Vagina (tissue), 2 donors: ENCODE results near the gene CHPT1. TPM values are rescaled to one million over a fixed set of nuclear protein-coding genes. Genes with fewer than 3 reads are reported as not detected.
A peak's percentile ranks its signal among the peaks of the same experiment; 100 is the strongest.

Experiments
- DNase-seq, 2 donors: peaks; one replicate each; pipeline ENCODE4 v3.0.0-alpha.2; 2017; ENCODE audit errors: extremely low spot score in 2 of 2
- H3K27ac ChIP-seq: fragments of 200-600 bp; sonication (generic); one replicate; pipeline ENCODE4 v1.5.1; 2019
- H3K27me3 ChIP-seq: fragments of 200-600 bp; sonication (generic); one replicate; pipeline ENCODE4 v1.5.1; 2019
- H3K36me3 ChIP-seq, 2 donors: fragments of 200-600 bp; sonication (generic); one replicate each; pipeline ENCODE4 v1.5.1; 2017 to 2019
- H3K4me1 ChIP-seq: fragments of 200-600 bp; sonication (generic); one replicate; pipeline ENCODE4 v1.5.1; 2019
- H3K4me3 ChIP-seq, 2 donors: fragments of 200-600 bp; sonication (generic); 1 replicate in 1 of 2; 2 replicates in 1 of 2; pipeline ENCODE4 v1.5.1; 2016 to 2019
- H3K9me3 ChIP-seq: fragments of 200-600 bp; sonication (generic); one replicate; pipeline ENCODE4 v1.5.1; 2019
- CTCF ChIP-seq, 3 experiments: fragments of 450-650 bp in 2 of 3; fragments of 200-600 bp in 1 of 3; sonication (generic) in 1 of 3; IDR thresholded peaks; one replicate each; pipeline ENCODE4 v1.5.1; 2017 to 2019; ENCODE audit warnings: antibody characterized with exemption in 3 of 3, mild to moderate bottlenecking in 2 of 3, moderate library complexity in 2 of 3
- POLR2A ChIP-seq, 2 donors: fragments of 450-650 bp; IDR thresholded peaks; one replicate each; pipeline ENCODE4 v1.6.1; 2017; ENCODE audit warnings: antibody characterized with exemption in 2 of 2, mild to moderate bottlenecking in 2 of 2, moderate library complexity in 2 of 2
- POLR2AphosphoS5 ChIP-seq, 2 donors: sonication (generic); formaldehyde crosslinking; IDR thresholded peaks; one replicate each; pipeline ENCODE4 v1.9.0; 2017; ENCODE audit warnings: antibody characterized with exemption in 2 of 2, mild to moderate bottlenecking in 2 of 2, low read depth in 1 of 2; ENCODE audit not compliant: insufficient read depth in 1 of 2
- intact Hi-C: fragments of 100-400 bp; cut with DNase I; formaldehyde crosslinking; loops from one replicate; pipeline ENCODE4 v1.15.1; 2023
- total RNA-seq: library from RNA; depleted of rRNA; stranded (reverse); fragments of >200 nt; gene quantifications from one replicate; pipeline ENCODE4 v1.2.3, GENCODE V29; 2016

Gene CHPT1
- total RNA-seq, 1 donor from 2014 or later: 84.7 TPM

GRCh38 chr12:101763246-101763931, 65.9 kb downstream of the CHPT1 start:
- intact Hi-C loops: no loop called here

GRCh38 chr12:101764051-101764792, 66.8 kb downstream of the CHPT1 start:
- Histone ChIP-seq H3K36me3 (peaks cover 0 to 34% of the 10 kb centered on the region in 2 donors), H3K4me3 (no peak overlapping the region), H3K9me3 (no peaks in the 10 kb centered on the region), H3K4me1 (peaks cover 9% of the 10 kb centered on the region), H3K27me3 (no peaks in the 10 kb centered on the region), H3K27ac (no peak overlapping the region)
- intact Hi-C loops: no loop called here
- DNase-seq: no peak
- TF ChIP-seq CTCF (IDR thresholded peaks at IDR 0.05) (no peak), POLR2A (IDR thresholded peaks at IDR 0.05) (no peak), POLR2AphosphoS5 (IDR thresholded peaks at IDR 0.05; ENCODE audit: insufficient read depth in 1 of 2, low read depth in 1 of 2) (peak in 1 of 2 donors; percentile 49)

More at GRCh38 chr12:101763246-101763931, 65.9 kb downstream of the CHPT1 start:
- Histone ChIP-seq H3K27ac (no peak overlapping the region), H3K27me3 (no peaks in the 10 kb centered on the region), H3K4me3 (no peak overlapping the region), H3K9me3 (no peaks in the 10 kb centered on the region), H3K36me3 (peaks cover 0 to 33% of the 10 kb centered on the region in 2 donors), H3K4me1 (peaks cover 9% of the 10 kb centered on the region)
- no peak for DNase-seq
- TF ChIP-seq CTCF (IDR thresholded peaks at IDR 0.05) (no peak), POLR2AphosphoS5 (IDR thresholded peaks at IDR 0.05; ENCODE audit: insufficient read depth in 1 of 2, low read depth in 1 of 2) (no peak), POLR2A (IDR thresholded peaks at IDR 0.05) (no peak)

- H3K27ac ChIP-seq: no peak overlapping the region
These were observed 70.1 kb downstream of the CHPT1 start for GRCh38 chr12:101767537-101767936.

GRCh38 chr12:101768781-101769180, 71.3 kb downstream of the CHPT1 start:
- DNase-seq: no peak
- H3K36me3 ChIP-seq: peaks cover 0 to 41% of the 10 kb centered on the region in 2 donors
- TF ChIP-seq POLR2A (IDR thresholded peaks at IDR 0.05): no peak
- TF ChIP-seq POLR2AphosphoS5 (IDR thresholded peaks at IDR 0.05; ENCODE audit: insufficient read depth in 1 of 2, low read depth in 1 of 2): no peak
- TF ChIP-seq CTCF (IDR thresholded peaks at IDR 0.05): no peak
- no peak overlapping the region for H3K27ac ChIP-seq
- H3K27me3 ChIP-seq: no peaks in the 10 kb centered on the region
- intact Hi-C loops: no loop called here
- no peak overlapping the region for H3K4me3 ChIP-seq
- H3K4me1 ChIP-seq: peaks cover 9% of the 10 kb centered on the region
- H3K9me3 ChIP-seq: no peaks in the 10 kb centered on the region

More at GRCh38 chr12:101767537-101767936, 70.1 kb downstream of the CHPT1 start:
- H3K4me1 ChIP-seq: peaks cover 9% of the 10 kb centered on the region
- no peaks in the 10 kb centered on the region for H3K27me3 ChIP-seq
- peak in 1 of 2 donors; percentile 8 for DNase-seq
- TF ChIP-seq POLR2AphosphoS5 (IDR thresholded peaks at IDR 0.05; ENCODE audit: insufficient read depth in 1 of 2, low read depth in 1 of 2) (no peak), CTCF (IDR thresholded peaks at IDR 0.05) (no peak), POLR2A (IDR thresholded peaks at IDR 0.05) (no peak)
- no peak overlapping the region for H3K4me3 ChIP-seq
- intact Hi-C loops: no loop called here
- H3K36me3 ChIP-seq: peaks cover 0 to 41% of the 10 kb centered on the region in 2 donors
- H3K9me3 ChIP-seq: no peaks in the 10 kb centered on the region
